ENCODE data around the gene CCNI. TPM values are rescaled to one million over a fixed set of nuclear protein-coding genes. Genes with fewer than 3 reads are reported as not detected.

CCNI gene
- total RNA-seq, 4 donors from 2014 or later: 137 to 471 (median 239) TPM

- H3K27me3 ChIP-seq: no peaks in the 10 kb centered on the region
- no peak for TF ChIP-seq CTCF (IDR thresholded peaks at IDR 0.05)
- TF ChIP-seq POLR2A (IDR thresholded peaks at IDR 0.05): no peak
- peaks cover 0 to 2% of the 10 kb centered on the region in 2 donors for H3K36me3 ChIP-seq
- no peak overlapping the region for H3K4me3 ChIP-seq
- no peaks in the 10 kb centered on the region for H3K9me3 ChIP-seq
- intact Hi-C loops (cut with DNase I; ENCODE audit: low total_unique reads): no loop called here
- H3K27ac ChIP-seq: no peak overlapping the region
- no peaks in the 10 kb centered on the region for H3K4me1 ChIP-seq
- no peak for DNase-seq
Observed at GRCh38 chr4:77025643-77026321, 50.0 kb downstream of the CCNI start.

- Histone ChIP-seq H3K4me3 (no peak overlapping the region), H3K9me3 (no peaks in the 10 kb centered on the region), H3K27ac (no peak overlapping the region), H3K36me3 (peaks cover 0 to 2% of the 10 kb centered on the region in 2 donors), H3K4me1 (no peaks in the 10 kb centered on the region), H3K27me3 (no peaks in the 10 kb centered on the region)
- no peak for DNase-seq
- intact Hi-C loops (cut with DNase I; ENCODE audit: low total_unique reads): no loop called here
- TF ChIP-seq POLR2A (IDR thresholded peaks at IDR 0.05) (no peak), CTCF (IDR thresholded peaks at IDR 0.05) (no peak)
Observed at GRCh38 chr4:77023920-77024319, 51.9 kb downstream of the CCNI start.

GRCh38 chr4:77022560-77023179 is 53.1 kb downstream of the CCNI start:
- intact Hi-C loops (cut with DNase I; ENCODE audit: low total_unique reads): no loop called here
- H3K27me3 ChIP-seq: no peaks in the 10 kb centered on the region
- H3K9me3 ChIP-seq: no peaks in the 10 kb centered on the region
- H3K4me3 ChIP-seq: no peak overlapping the region
- TF ChIP-seq CTCF (IDR thresholded peaks at IDR 0.05) (no peak), POLR2A (IDR thresholded peaks at IDR 0.05) (no peak)
- no peak for DNase-seq
- peaks cover 0 to 2% of the 10 kb centered on the region in 2 donors for H3K36me3 ChIP-seq
- H3K4me1 ChIP-seq: no peaks in the 10 kb centered on the region
- no peak overlapping the region for H3K27ac ChIP-seq

GRCh38 chr4:77021614-77022089 is 54.1 kb downstream of the CCNI start:
- Histone ChIP-seq H3K36me3 (peaks cover 0 to 2% of the 10 kb centered on the region in 2 donors), H3K27ac (peak overlapping the region in 1 of 2 donors; percentile 52), H3K4me3 (no peak overlapping the region), H3K27me3 (no peaks in the 10 kb centered on the region), H3K9me3 (no peaks in the 10 kb centered on the region), H3K4me1 (no peaks in the 10 kb centered on the region)
- intact Hi-C loops (cut with DNase I; ENCODE audit: low total_unique reads): no loop called here
- DNase-seq: no peak
- TF ChIP-seq POLR2A (IDR thresholded peaks at IDR 0.05): no peak

GRCh38 chr4:77020017-77020416 is 55.8 kb downstream of the CCNI start:
- TF ChIP-seq CTCF (IDR thresholded peaks at IDR 0.05) (no peak), POLR2A (IDR thresholded peaks at IDR 0.05) (no peak)
- Histone ChIP-seq H3K27ac (no peak overlapping the region), H3K4me1 (no peaks in the 10 kb centered on the region), H3K9me3 (no peaks in the 10 kb centered on the region), H3K36me3 (peaks cover 0 to 1% of the 10 kb centered on the region in 2 donors), H3K4me3 (no peak overlapping the region), H3K27me3 (no peaks in the 10 kb centered on the region)
- DNase-seq: no peak
- intact Hi-C loops (cut with DNase I; ENCODE audit: low total_unique reads): no loop called here
